Measurements from ENCODE around the gene PACS2. TPM values are rescaled to one million over a fixed set of nuclear protein-coding genes. Genes with fewer than 3 reads are reported as not detected.

PACS2 gene
- total RNA-seq, 1 experiment from 2014 or later: 100 TPM

DNA sequence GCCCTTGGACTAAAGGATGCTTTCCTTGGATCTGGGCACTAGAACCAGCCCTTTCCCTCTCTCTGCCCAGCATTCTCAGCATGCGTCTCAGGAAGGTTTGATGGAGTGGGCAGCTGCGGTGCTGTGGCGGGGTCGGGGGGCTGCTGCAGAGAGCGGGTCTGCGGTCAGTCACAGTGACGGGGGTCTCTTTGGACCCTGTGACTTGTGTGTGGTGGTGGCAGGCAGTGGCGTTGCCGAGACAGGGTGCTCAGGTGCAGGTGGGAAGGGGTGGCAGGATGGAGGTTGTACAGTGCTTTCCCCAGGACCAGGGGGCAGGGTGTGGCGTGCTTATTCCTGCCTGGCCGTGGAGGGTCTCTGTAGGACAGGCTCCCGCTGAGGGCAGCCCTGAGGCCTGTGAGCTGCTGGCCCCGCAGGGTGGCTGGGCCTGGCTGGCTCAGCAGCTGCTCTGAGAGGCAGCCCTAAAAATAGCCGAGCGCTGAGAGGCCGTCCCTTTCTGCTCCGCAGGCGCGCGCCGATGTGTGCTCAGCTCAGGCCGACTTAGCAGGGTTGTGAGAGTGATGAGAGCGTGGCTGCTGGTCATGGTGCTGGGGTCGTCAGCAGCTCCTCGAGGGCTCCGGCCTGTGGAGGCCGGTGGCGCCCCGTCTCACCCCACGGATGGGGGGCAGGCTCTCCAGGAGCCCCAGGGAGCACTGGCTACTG is 9.7 kb downstream of the PACS2 start (continued):
- TF ChIP-seq AFF4 (CRISPR knock-in tag; IDR thresholded peaks at IDR 0.05; ENCODE audit: borderline replicate concordance) (no peak), SMAD3 (CRISPR knock-in tag; IDR thresholded peaks at IDR 0.05; ENCODE audit: borderline replicate concordance) (no peak), NR1H2 (CRISPR knock-in tag; IDR thresholded peaks at IDR 0.05) (no peak), EMX1 (CRISPR knock-in tag; IDR thresholded peaks at IDR 0.05) (no peak), ZNF396 (CRISPR knock-in tag; IDR thresholded peaks at IDR 0.05; ENCODE audit: borderline replicate concordance) (no peak), ESRRA (CRISPR knock-in tag; IDR thresholded peaks at IDR 0.05; ENCODE audit: borderline replicate concordance) (no peak)
- TF ChIP-seq, protein P1, sequence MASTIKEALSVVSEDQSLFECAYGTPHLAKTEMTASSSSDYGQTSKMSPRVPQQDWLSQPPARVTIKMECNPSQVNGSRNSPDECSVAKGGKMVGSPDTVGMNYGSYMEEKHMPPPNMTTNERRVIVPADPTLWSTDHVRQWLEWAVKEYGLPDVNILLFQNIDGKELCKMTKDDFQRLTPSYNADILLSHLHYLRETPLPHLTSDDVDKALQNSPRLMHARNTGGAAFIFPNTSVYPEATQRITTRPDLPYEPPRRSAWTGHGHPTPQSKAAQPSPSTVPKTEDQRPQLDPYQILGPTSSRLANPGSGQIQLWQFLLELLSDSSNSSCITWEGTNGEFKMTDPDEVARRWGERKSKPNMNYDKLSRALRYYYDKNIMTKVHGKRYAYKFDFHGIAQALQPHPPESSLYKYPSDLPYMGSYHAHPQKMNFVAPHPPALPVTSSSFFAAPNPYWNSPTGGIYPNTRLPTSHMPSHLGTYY (CRISPR knock-in tag; IDR thresholded peaks at IDR 0.05): no peak
- TF ChIP-seq, protein P2, sequence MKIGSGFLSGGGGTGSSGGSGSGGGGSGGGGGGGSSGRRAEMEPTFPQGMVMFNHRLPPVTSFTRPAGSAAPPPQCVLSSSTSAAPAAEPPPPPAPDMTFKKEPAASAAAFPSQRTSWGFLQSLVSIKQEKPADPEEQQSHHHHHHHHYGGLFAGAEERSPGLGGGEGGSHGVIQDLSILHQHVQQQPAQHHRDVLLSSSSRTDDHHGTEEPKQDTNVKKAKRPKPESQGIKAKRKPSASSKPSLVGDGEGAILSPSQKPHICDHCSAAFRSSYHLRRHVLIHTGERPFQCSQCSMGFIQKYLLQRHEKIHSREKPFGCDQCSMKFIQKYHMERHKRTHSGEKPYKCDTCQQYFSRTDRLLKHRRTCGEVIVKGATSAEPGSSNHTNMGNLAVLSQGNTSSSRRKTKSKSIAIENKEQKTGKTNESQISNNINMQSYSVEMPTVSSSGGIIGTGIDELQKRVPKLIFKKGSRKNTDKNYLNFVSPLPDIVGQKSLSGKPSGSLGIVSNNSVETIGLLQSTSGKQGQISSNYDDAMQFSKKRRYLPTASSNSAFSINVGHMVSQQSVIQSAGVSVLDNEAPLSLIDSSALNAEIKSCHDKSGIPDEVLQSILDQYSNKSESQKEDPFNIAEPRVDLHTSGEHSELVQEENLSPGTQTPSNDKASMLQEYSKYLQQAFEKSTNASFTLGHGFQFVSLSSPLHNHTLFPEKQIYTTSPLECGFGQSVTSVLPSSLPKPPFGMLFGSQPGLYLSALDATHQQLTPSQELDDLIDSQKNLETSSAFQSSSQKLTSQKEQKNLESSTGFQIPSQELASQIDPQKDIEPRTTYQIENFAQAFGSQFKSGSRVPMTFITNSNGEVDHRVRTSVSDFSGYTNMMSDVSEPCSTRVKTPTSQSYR (CRISPR knock-in tag; IDR thresholded peaks at IDR 0.05): no peak
- TF ChIP-seq, protein P3, sequence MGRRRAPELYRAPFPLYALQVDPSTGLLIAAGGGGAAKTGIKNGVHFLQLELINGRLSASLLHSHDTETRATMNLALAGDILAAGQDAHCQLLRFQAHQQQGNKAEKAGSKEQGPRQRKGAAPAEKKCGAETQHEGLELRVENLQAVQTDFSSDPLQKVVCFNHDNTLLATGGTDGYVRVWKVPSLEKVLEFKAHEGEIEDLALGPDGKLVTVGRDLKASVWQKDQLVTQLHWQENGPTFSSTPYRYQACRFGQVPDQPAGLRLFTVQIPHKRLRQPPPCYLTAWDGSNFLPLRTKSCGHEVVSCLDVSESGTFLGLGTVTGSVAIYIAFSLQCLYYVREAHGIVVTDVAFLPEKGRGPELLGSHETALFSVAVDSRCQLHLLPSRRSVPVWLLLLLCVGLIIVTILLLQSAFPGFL (CRISPR knock-in tag; IDR thresholded peaks at IDR 0.05; ENCODE audit: borderline replicate concordance): no peak

DNA sequence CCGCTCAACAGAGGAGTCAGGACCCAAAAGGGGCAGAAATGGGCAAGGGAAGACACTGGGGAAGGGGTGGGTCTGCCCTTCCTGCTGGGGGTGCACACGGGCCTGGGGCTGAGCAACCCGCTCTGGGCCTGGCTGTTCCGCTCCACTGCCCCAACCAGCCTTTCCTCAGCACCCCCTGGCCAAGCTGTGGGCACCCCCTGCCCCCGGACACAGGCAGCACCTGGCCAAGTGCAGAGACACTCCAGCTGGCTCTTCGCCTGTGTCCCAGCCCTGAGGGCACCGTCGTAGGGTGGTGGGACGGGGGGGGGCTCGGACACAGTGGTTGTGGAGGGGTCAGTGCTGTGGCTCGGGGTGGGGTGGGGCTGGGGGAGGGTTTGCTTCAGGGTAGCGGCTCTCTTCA is 10.3 kb downstream of the PACS2 start:
- H3K27ac Mint-ChIP-seq: no peak overlapping the region
- H3K4me3 Mint-ChIP-seq: no peak overlapping the region
- TF ChIP-seq SMAD4 (CRISPR knock-in tag; IDR thresholded peaks at IDR 0.05) (no peak), ESRRA (CRISPR knock-in tag; IDR thresholded peaks at IDR 0.05; ENCODE audit: borderline replicate concordance) (no peak), JAZF1 (CRISPR knock-in tag; IDR thresholded peaks at IDR 0.05) (no peak), ZNF138 (CRISPR knock-in tag; conservative IDR thresholded peaks at IDR 0.05) (no peak)
- ATAC-seq (no peak), DNase-seq (ENCODE audit: low spot score) (no peak)
- peaks cover 57% of the 10 kb centered on the region for H3K4me1 Mint-ChIP-seq
- H3K9me3 Mint-ChIP-seq: no peaks in the 10 kb centered on the region
- 0 out of 2 replicates have a peak, but pooled peaks cover 3% of the 10 kb centered on the region for H3K36me3 Mint-ChIP-seq
- CTCF ChIA-PET: interaction anchor here (0.7 to 1.7 kb wide), 4 partner anchors 9 to 27 kb away, joined by 3 to 7 read pairs (median 4); no protein-coding TSS in a partner anchor
- H3K27me3 Mint-ChIP-seq (ENCODE audit: low read depth): no peaks in the 10 kb centered on the region
- POLR2A ChIA-PET: no interaction called here

GRCh38 chr14:105325303-105325702 is 10.8 kb downstream of the PACS2 start:
- Mint-ChIP-seq H3K27ac (no peak overlapping the region; the same call in 1 of the 2 replicates), H3K4me1 (peaks cover 57% of the 10 kb centered on the region), H3K4me3 (no peak overlapping the region), H3K27me3 (ENCODE audit: low read depth) (no peaks in the 10 kb centered on the region), H3K36me3 (0 out of 2 replicates have a peak, but pooled peaks cover 3% of the 10 kb centered on the region), H3K9me3 (no peaks in the 10 kb centered on the region)
- DNase-seq (ENCODE audit: low spot score) (no peak), ATAC-seq (no peak)
- ChIA-PET CTCF (interaction anchor here (0.7 to 1.7 kb wide), 3 partner anchors 9 to 27 kb away, joined by 3 to 7 read pairs (median 3); no protein-coding TSS in a partner anchor), POLR2A (interaction anchor here (1.2 kb wide), 1 partner anchor 24 kb away, joined by 4 read pairs; the partner anchor contains the start of gene BRF1)
- TF ChIP-seq NR2C2 (CRISPR knock-in tag; IDR thresholded peaks at IDR 0.05) (no peak), NFATC4 (CRISPR knock-in tag; IDR thresholded peaks at IDR 0.05) (no peak), JAZF1 (CRISPR knock-in tag; IDR thresholded peaks at IDR 0.05) (no peak), RORB (CRISPR knock-in tag; IDR thresholded peaks at IDR 0.05) (no peak), GRHL2 (CRISPR knock-in tag; IDR thresholded peaks at IDR 0.05; ENCODE audit: insufficient replicate concordance, severe bottlenecking) (no peak), ZNF138 (CRISPR knock-in tag; conservative IDR thresholded peaks at IDR 0.05) (no peak), ZNF671 (CRISPR knock-in tag; IDR thresholded peaks at IDR 0.05) (no peak), ZNF317 (CRISPR knock-in tag; IDR thresholded peaks at IDR 0.05; ENCODE audit: borderline replicate concordance, low read depth) (no peak), JUN (CRISPR knock-in tag; IDR thresholded peaks at IDR 0.05) (no peak), ESRRA (CRISPR knock-in tag; IDR thresholded peaks at IDR 0.05; ENCODE audit: borderline replicate concordance) (no peak)
- TF ChIP-seq, protein P4, sequence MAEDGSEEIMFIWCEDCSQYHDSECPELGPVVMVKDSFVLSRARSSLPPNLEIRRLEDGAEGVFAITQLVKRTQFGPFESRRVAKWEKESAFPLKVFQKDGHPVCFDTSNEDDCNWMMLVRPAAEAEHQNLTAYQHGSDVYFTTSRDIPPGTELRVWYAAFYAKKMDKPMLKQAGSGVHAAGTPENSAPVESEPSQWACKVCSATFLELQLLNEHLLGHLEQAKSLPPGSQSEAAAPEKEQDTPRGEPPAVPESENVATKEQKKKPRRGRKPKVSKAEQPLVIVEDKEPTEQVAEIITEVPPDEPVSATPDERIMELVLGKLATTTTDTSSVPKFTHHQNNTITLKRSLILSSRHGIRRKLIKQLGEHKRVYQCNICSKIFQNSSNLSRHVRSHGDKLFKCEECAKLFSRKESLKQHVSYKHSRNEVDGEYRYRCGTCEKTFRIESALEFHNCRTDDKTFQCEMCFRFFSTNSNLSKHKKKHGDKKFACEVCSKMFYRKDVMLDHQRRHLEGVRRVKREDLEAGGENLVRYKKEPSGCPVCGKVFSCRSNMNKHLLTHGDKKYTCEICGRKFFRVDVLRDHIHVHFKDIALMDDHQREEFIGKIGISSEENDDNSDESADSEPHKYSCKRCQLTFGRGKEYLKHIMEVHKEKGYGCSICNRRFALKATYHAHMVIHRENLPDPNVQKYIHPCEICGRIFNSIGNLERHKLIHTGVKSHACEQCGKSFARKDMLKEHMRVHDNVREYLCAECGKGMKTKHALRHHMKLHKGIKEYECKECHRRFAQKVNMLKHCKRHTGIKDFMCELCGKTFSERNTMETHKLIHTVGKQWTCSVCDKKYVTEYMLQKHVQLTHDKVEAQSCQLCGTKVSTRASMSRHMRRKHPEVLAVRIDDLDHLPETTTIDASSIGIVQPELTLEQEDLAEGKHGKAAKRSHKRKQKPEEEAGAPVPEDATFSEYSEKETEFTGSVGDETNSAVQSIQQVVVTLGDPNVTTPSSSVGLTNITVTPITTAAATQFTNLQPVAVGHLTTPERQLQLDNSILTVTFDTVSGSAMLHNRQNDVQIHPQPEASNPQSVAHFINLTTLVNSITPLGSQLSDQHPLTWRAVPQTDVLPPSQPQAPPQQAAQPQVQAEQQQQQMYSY (CRISPR knock-in tag; IDR thresholded peaks at IDR 0.05): no peak
